ENCODE results near the gene SIRT1. TPM values are rescaled to one million over a fixed set of nuclear protein-coding genes. Genes with fewer than 3 reads are reported as not detected.

SIRT1 gene
- total RNA-seq, 1 experiment from 2014 or later: 42.6 TPM

- ChIA-PET CTCF (no interaction called here), POLR2A (ENCODE audit: low non-redundant PET) (no interaction called here)
- BruUV-seq (replicated peaks): no TSS peak
- Histone ChIP-seq H3K4me1 (ENCODE audit: insufficient read depth, low read length, poor library complexity, severe bottlenecking) (peaks cover 12% of the 10 kb centered on the region), H3K4me3 (ENCODE audit: low read depth, low read length, poor library complexity, severe bottlenecking) (no peak overlapping the region), H3K9me3 (ENCODE audit: low read depth, low read length, poor library complexity, severe bottlenecking) (no peaks in the 10 kb centered on the region), H3K27ac (ENCODE audit: low read depth, low read length, poor library complexity, severe bottlenecking) (no peak overlapping the region), H3K27me3 (replicated peaks; ENCODE audit: insufficient read depth, low read depth, low read length, poor library complexity) (no peaks in the 10 kb centered on the region), H3K36me3 (ENCODE audit: insufficient read depth, low read length, poor library complexity, severe bottlenecking) (peaks cover 24% of the 10 kb centered on the region)
- DNase-seq (ENCODE audit: low spot score): no peak
- intact Hi-C loops (cut with micrococcal nuclease; ENCODE audit: unreplicated experiment): no loop called here
- TF ChIP-seq CTCF (conservative IDR thresholded peaks at IDR 0.05; ENCODE audit: low read depth, low read length): no peak
- TF ChIP-seq EZH2 (IDR thresholded peaks at IDR 0.05; ENCODE audit: borderline replicate concordance, low read depth, low read length, poor library complexity, severe bottlenecking): no peak
Observed at GRCh38 chr10:67921065-67921464, 36.6 kb downstream of the SIRT1 start.

GRCh38 chr10:67923551-67923950 is 39.1 kb downstream of the SIRT1 start:
- CTCF ChIA-PET: no interaction called here
- H3K27ac ChIP-seq (ENCODE audit: low read depth, low read length, poor library complexity, severe bottlenecking): no peak overlapping the region
- intact Hi-C loops (cut with micrococcal nuclease; ENCODE audit: unreplicated experiment): no loop called here
- no peak for TF ChIP-seq CTCF (conservative IDR thresholded peaks at IDR 0.05; ENCODE audit: low read depth, low read length)
- no peak for TF ChIP-seq EZH2 (IDR thresholded peaks at IDR 0.05; ENCODE audit: borderline replicate concordance, low read depth, low read length, poor library complexity, severe bottlenecking)
- no TSS peak for BruUV-seq (replicated peaks)
- no peak overlapping the region for H3K4me3 ChIP-seq (ENCODE audit: low read depth, low read length, poor library complexity, severe bottlenecking)
- POLR2A ChIA-PET (ENCODE audit: low non-redundant PET): no interaction called here
- no peaks in the 10 kb centered on the region for H3K4me1 ChIP-seq (ENCODE audit: insufficient read depth, low read length, poor library complexity, severe bottlenecking)
- no peaks in the 10 kb centered on the region for H3K27me3 ChIP-seq (replicated peaks; ENCODE audit: insufficient read depth, low read depth, low read length, poor library complexity)
- no peaks in the 10 kb centered on the region for H3K9me3 ChIP-seq (ENCODE audit: low read depth, low read length, poor library complexity, severe bottlenecking)
- peaks cover 4% of the 10 kb centered on the region for H3K36me3 ChIP-seq (ENCODE audit: insufficient read depth, low read length, poor library complexity, severe bottlenecking)
- no peak for DNase-seq (ENCODE audit: low spot score)

GRCh38 chr10:67924136-67924535 is 39.7 kb downstream of the SIRT1 start:
- Histone ChIP-seq H3K27me3 (replicated peaks; ENCODE audit: insufficient read depth, low read depth, low read length, poor library complexity) (no peaks in the 10 kb centered on the region), H3K9me3 (ENCODE audit: low read depth, low read length, poor library complexity, severe bottlenecking) (no peaks in the 10 kb centered on the region), H3K27ac (ENCODE audit: low read depth, low read length, poor library complexity, severe bottlenecking) (no peak overlapping the region), H3K4me1 (ENCODE audit: insufficient read depth, low read length, poor library complexity, severe bottlenecking) (no peaks in the 10 kb centered on the region), H3K4me3 (ENCODE audit: low read depth, low read length, poor library complexity, severe bottlenecking) (no peak overlapping the region), H3K36me3 (ENCODE audit: insufficient read depth, low read length, poor library complexity, severe bottlenecking) (peaks cover 2% of the 10 kb centered on the region)
- no TSS peak for BruUV-seq (replicated peaks)
- intact Hi-C loops (cut with micrococcal nuclease; ENCODE audit: unreplicated experiment): no loop called here
- TF ChIP-seq CTCF (conservative IDR thresholded peaks at IDR 0.05; ENCODE audit: low read depth, low read length): no peak
- no peak for TF ChIP-seq EZH2 (IDR thresholded peaks at IDR 0.05; ENCODE audit: borderline replicate concordance, low read depth, low read length, poor library complexity, severe bottlenecking)
- ChIA-PET CTCF (no interaction called here), POLR2A (ENCODE audit: low non-redundant PET) (no interaction called here)
- no peak for DNase-seq (ENCODE audit: low spot score)

Data from A673 (cell line).